GM12874 (cell line): ENCODE measurements around the gene LDB3.

Experiments
- CTCF ChIP-seq: IDR thresholded peaks from 2 replicates; pipeline ENCODE4 v1.5.1; 2011; ENCODE audit warnings: low read depth, mild to moderate bottlenecking, control low read depth, low read length, moderate library complexity; ENCODE audit not compliant: insufficient read depth

Gene LDB3

GRCh38 chr10:86755740-86756510 is 87.6 kb downstream of the LDB3 start:
- TF ChIP-seq CTCF, result no peak

GRCh38 chr10:86756511-86757112 is 88.3 kb downstream of the LDB3 start, which contains the start of gene BMPR1A:
Gene BMPR1A, plus strand, starts transcription at chr10:86756619. Its CDS starts 119,400 bp downstream, at chr10:86876019.
- TF ChIP-seq CTCF, result no peak

- no peak for TF ChIP-seq CTCF
Observed at GRCh38 chr10:86757113-86757972, 89.0 kb downstream of the LDB3 start.

- TF ChIP-seq CTCF, result no peak
Observed at GRCh38 chr10:86758189-86759072, 90.1 kb downstream of the LDB3 start.

- no peak for TF ChIP-seq CTCF
Observed at GRCh38 chr10:86759073-86759672, 90.9 kb downstream of the LDB3 start.

GRCh38 chr10:86763404-86763803 is 95.1 kb downstream of the LDB3 start:
- TF ChIP-seq CTCF, result no peak
